Measurements from ENCODE around the gene NRG3.

The NRG3 gene

DNA sequence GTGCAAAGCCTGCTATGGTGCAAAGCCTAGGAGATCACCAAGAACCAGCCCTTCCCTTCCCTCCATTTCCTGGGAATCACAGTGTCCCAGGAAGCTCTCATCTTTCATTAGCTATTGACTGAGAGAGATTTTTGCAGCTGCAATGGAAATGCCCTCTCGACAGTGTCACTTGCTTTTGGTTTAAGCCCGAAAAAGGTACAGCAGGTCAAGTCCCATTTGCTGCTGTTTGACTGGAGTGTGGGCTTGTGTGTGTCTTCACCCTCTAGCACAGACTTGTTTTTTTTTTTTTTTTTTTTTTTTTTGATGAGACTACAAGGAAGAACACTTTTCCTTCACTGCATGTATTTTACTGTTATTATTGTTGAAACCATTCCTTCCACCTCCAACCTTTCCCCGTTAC is 36.3 kb downstream of the NRG3 start:
- Histone ChIP-seq H3K9me3 (ENCODE audit: control insufficient read depth, low read length) (no peaks in the 10 kb centered on the region), H3K27ac (ENCODE audit: low read depth, low read length, severe bottlenecking) (no peak overlapping the region), H3K36me3 (ENCODE audit: control insufficient read depth, insufficient read depth, low read length) (no peaks in the 10 kb centered on the region), H3K4me3 (ENCODE audit: extremely low read depth, insufficient read depth, low read length, poor library complexity, severe bottlenecking) (no peak overlapping the region), H3K4me1 (ENCODE audit: control insufficient read depth, insufficient read depth, low read length, poor library complexity, severe bottlenecking) (no peaks in the 10 kb centered on the region)
- WGBS, 2 experiments (ENCODE audit: insufficient coverage in 2 of 2): 100% methylated on average over 1 to 2 of the region's 3 CpGs

DNA sequence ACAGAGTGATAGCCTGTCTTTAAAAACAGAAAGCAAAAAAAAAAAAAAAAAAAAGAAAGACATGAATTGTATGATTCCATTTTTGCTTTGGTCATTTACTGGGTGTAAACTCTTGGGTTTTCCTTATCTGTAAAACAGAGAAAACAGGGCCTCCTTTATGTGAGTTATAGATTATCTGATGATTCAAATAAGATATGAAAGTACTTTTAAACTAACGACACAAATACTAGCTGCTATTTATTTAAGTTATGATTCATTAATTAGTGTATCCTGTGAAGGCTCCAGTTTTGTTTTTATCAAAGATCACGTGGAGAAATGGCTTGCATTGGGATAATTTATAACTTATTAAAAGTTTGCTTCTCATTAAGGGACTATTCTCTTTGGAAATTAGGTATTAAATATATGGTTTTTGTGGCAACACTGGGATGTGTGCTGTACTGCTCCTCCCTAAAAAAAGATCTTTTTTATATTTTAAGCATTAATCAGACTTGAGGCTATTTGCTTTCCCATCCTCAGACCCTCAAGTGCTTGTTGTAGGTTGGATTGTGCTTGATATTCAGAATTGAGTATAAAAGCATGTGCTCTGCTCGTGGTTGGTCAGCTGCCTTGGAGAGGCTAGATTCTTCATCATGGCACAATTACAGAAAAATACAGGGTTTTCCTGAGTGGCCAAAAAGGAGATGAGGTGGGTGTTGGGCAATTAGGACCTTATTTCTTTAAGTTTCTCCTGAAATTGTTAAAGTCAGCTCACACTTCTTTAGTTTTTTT is 39.9 kb downstream of the NRG3 start:
- Histone ChIP-seq H3K36me3 (ENCODE audit: control insufficient read depth, insufficient read depth, low read length) (no peaks in the 10 kb centered on the region), H3K27ac (ENCODE audit: low read depth, low read length, severe bottlenecking) (no peak overlapping the region), H3K4me1 (ENCODE audit: control insufficient read depth, insufficient read depth, low read length, poor library complexity, severe bottlenecking) (no peaks in the 10 kb centered on the region), H3K4me3 (ENCODE audit: extremely low read depth, insufficient read depth, low read length, poor library complexity, severe bottlenecking) (no peak overlapping the region), H3K9me3 (ENCODE audit: control insufficient read depth, low read length) (no peaks in the 10 kb centered on the region)
- no CpG with 5 or more reads among the region's 3 CpGs for WGBS, 2 experiments (ENCODE audit: insufficient coverage in 2 of 2)

DNA sequence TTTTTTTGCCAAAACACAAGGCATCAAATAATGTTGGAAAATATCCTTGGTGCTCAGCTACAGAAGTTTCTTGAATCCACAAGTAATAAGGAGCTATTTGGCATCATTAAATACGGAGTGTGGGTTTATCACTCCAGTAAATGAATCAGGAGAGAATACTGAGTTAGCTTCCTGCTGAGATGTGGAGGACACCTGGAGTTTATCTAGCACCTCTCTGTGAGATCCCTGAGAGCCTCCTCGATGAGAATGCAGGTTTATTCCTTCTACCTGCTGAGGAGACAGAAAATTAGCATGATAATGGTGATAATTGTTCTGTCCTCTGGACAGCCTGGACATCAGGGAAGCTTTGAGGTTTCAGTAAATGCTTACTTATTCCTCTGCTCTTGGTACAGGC is 40.5 kb downstream of the NRG3 start:
- H3K27ac ChIP-seq (ENCODE audit: low read depth, low read length, severe bottlenecking): no peak overlapping the region
- H3K4me3 ChIP-seq (ENCODE audit: extremely low read depth, insufficient read depth, low read length, poor library complexity, severe bottlenecking): no peak overlapping the region
- no peaks in the 10 kb centered on the region for H3K36me3 ChIP-seq (ENCODE audit: control insufficient read depth, insufficient read depth, low read length)
- no peaks in the 10 kb centered on the region for H3K9me3 ChIP-seq (ENCODE audit: control insufficient read depth, low read length)
- 31 to 46% methylated on average over 1 to 2 of the region's 2 CpGs for WGBS, 2 experiments (ENCODE audit: insufficient coverage in 2 of 2)
- H3K4me1 ChIP-seq (ENCODE audit: control insufficient read depth, insufficient read depth, low read length, poor library complexity, severe bottlenecking): no peaks in the 10 kb centered on the region

DNA sequence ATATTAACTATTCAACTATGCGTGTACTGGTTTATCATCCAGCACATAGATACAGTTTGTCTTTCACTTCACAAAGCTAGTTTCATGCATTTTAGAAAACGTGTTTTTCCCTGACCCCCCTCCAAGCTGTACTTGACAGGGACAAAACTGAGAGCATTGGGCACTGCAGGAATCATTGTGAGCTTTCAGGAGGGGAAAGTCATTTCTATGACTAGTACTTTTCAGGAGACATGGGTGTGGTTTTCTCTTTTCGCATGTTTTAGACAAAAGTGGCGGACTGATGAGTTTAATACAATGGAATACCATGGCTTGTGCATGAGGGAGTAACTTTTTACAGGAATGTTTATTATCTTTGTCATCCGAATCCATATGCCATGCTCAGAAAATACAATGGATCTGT is 42.7 kb downstream of the NRG3 start:
- no peaks in the 10 kb centered on the region for H3K4me1 ChIP-seq (ENCODE audit: control insufficient read depth, insufficient read depth, low read length, poor library complexity, severe bottlenecking)
- no peaks in the 10 kb centered on the region for H3K36me3 ChIP-seq (ENCODE audit: control insufficient read depth, insufficient read depth, low read length)
- H3K9me3 ChIP-seq (ENCODE audit: control insufficient read depth, low read length): no peaks in the 10 kb centered on the region
- H3K4me3 ChIP-seq (ENCODE audit: extremely low read depth, insufficient read depth, low read length, poor library complexity, severe bottlenecking): no peak overlapping the region
- H3K27ac ChIP-seq (ENCODE audit: low read depth, low read length, severe bottlenecking): no peak overlapping the region
- WGBS, 2 experiments (ENCODE audit: insufficient coverage in 2 of 2): 65 to 77% methylated on average over 3 to 5 of the region's 5 CpGs

DNA sequence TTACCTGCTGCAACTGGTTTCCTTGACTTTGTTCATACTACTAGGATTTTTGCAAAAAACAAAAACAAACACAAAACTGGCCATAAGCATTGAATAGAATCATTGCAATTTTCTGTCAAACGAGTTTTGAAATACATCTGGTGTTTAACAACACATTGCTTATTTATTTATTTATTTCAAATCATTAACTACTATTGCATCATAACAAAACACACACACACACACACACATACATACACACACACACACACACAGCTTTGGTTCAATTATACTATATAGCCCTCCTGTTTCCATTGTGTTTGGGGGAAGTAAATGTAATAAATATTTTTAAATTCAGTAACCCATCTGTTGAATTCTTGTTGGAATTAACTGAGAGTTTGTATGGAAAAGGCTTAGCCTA is 43.8 kb downstream of the NRG3 start:
- no peaks in the 10 kb centered on the region for H3K36me3 ChIP-seq (ENCODE audit: control insufficient read depth, insufficient read depth, low read length)

DNA sequence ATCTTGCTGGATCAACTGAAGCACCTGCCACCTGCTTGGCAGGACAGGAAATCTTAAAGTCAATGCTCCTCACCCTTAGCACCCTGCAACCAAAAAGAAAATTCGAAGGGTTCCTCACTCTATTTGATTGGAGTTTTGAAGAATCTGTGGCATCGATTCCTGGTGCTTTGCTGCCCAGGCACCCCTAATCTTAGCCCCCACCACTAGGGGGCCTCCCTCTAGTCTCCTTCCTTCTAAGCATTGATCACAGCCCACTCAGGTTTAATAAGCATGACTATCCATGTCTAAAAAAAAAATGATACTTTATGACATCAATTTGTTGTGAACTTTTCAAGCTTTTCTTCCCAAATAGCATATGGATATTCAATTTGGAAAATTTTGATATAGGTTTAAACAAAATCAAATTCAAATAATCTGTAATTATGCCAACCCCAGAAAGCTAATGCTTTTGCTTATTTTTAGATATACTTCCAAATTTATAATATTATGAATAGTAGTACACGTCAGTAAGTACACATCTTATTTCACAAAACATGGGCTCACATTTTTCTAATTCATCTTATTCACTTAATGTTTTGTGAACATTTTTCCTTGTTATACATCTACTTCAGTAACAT is 45.3 kb downstream of the NRG3 start:
- Histone ChIP-seq H3K27ac (ENCODE audit: low read depth, low read length, severe bottlenecking) (no peak overlapping the region), H3K4me1 (ENCODE audit: control insufficient read depth, insufficient read depth, low read length, poor library complexity, severe bottlenecking) (no peaks in the 10 kb centered on the region), H3K36me3 (ENCODE audit: control insufficient read depth, insufficient read depth, low read length) (no peaks in the 10 kb centered on the region), H3K9me3 (ENCODE audit: control insufficient read depth, low read length) (no peaks in the 10 kb centered on the region), H3K4me3 (ENCODE audit: extremely low read depth, insufficient read depth, low read length, poor library complexity, severe bottlenecking) (no peak overlapping the region)
- whole genome bisulfite sequencing, 2 experiments (ENCODE audit: insufficient coverage in 2 of 2): no CpG with 5 or more reads among the region's 3 CpGs

More for the DNA sequence above, 43.8 kb downstream of the NRG3 start:
- 71% methylated on average over 1 of the region's 1 CpG; no CpG with 5 or more reads in 1 of the 2 experiments for WGBS, 2 experiments (ENCODE audit: insufficient coverage in 2 of 2)
- Histone ChIP-seq H3K4me1 (ENCODE audit: control insufficient read depth, insufficient read depth, low read length, poor library complexity, severe bottlenecking) (no peaks in the 10 kb centered on the region), H3K9me3 (ENCODE audit: control insufficient read depth, low read length) (no peaks in the 10 kb centered on the region), H3K27ac (ENCODE audit: low read depth, low read length, severe bottlenecking) (no peak overlapping the region), H3K4me3 (ENCODE audit: extremely low read depth, insufficient read depth, low read length, poor library complexity, severe bottlenecking) (no peak overlapping the region)

DNA sequence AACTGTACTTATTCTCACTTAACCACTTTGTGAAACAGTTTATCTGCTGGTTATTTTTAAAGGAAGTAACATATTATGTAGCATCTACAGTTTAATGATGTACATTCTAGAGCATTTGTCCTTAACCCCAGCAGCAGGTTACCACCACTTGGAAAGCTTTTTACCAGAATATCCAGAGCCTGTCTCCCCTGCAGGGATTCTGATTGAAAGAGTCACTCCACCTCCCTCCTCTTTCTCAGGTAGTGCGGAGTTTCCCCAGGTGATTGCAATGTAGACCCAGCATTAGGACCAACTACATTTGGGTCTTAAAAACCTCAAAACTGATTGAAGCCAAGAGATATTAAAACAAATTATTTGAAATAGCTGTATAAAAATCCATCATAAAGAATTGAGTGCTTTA is 53.1 kb downstream of the NRG3 start:
- WGBS, 2 experiments (ENCODE audit: insufficient coverage in 2 of 2): 83% methylated on average over 1 of the region's 1 CpG; no CpG with 5 or more reads in 1 of the 2 experiments
- no peaks in the 10 kb centered on the region for H3K36me3 ChIP-seq (ENCODE audit: control insufficient read depth, insufficient read depth, low read length)
- no peak overlapping the region for H3K27ac ChIP-seq (ENCODE audit: low read depth, low read length, severe bottlenecking)
- no peak overlapping the region for H3K4me3 ChIP-seq (ENCODE audit: extremely low read depth, insufficient read depth, low read length, poor library complexity, severe bottlenecking)
- H3K4me1 ChIP-seq (ENCODE audit: control insufficient read depth, insufficient read depth, low read length, poor library complexity, severe bottlenecking): no peaks in the 10 kb centered on the region
- H3K9me3 ChIP-seq (ENCODE audit: control insufficient read depth, low read length): no peaks in the 10 kb centered on the region

DNA sequence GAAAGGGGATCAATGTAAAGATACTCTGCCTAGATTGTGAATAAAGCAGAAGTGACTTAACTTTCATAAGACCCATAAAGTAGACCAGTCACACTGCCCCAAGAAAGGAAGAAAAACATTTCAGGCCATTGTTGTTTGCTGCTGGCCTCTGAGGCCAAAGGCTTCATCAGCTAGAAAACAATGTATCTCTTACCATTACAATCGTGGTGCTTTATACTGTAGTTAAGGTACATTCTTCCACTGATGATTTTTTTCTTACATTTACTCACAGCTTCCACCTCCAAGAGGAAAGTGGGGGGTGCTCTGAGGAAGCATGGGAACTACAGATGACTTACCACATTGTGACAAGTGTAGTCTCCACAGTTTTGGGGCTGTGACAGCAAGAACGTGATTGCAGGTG is 68.6 kb downstream of the NRG3 start:
- H3K9me3 ChIP-seq (ENCODE audit: control insufficient read depth, low read length): no peaks in the 10 kb centered on the region
- no peaks in the 10 kb centered on the region for H3K4me1 ChIP-seq (ENCODE audit: control insufficient read depth, insufficient read depth, low read length, poor library complexity, severe bottlenecking)
- WGBS, 2 experiments (ENCODE audit: insufficient coverage in 2 of 2): 86% methylated on average over 1 of the region's 2 CpGs; no CpG with 5 or more reads in 1 of the 2 experiments

DNA sequence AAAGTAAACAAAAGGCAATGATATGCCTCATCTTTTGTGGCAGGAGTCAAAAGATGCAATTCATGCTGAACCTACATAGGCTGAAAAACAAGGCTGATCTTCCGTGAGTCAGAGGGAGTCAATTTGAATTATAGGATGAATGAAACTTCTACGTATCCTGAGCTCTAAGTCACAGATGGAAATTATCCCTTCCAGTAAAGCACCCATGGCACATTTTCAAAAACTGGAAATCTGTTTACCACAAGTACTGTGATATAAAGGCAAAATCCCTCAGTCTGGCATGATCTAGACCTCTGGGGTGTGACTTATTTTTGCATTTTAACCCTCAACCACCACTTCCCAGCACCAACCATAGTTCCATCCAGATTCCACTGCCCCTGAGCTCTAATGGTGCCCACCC is 69.6 kb downstream of the NRG3 start:
- no peaks in the 10 kb centered on the region for H3K4me1 ChIP-seq (ENCODE audit: control insufficient read depth, insufficient read depth, low read length, poor library complexity, severe bottlenecking)
- H3K9me3 ChIP-seq (ENCODE audit: control insufficient read depth, low read length): no peaks in the 10 kb centered on the region
- no peaks in the 10 kb centered on the region for H3K36me3 ChIP-seq (ENCODE audit: control insufficient read depth, insufficient read depth, low read length)
- H3K27ac ChIP-seq (ENCODE audit: low read depth, low read length, severe bottlenecking): no peak overlapping the region
- H3K4me3 ChIP-seq (ENCODE audit: extremely low read depth, insufficient read depth, low read length, poor library complexity, severe bottlenecking): no peak overlapping the region
- no CpG with 5 or more reads among the region's 2 CpGs for WGBS, 2 experiments (ENCODE audit: insufficient coverage in 2 of 2)

More for the DNA sequence above, 68.6 kb downstream of the NRG3 start:
- H3K27ac ChIP-seq (ENCODE audit: low read depth, low read length, severe bottlenecking): no peak overlapping the region
- H3K4me3 ChIP-seq (ENCODE audit: extremely low read depth, insufficient read depth, low read length, poor library complexity, severe bottlenecking): no peak overlapping the region
- no peaks in the 10 kb centered on the region for H3K36me3 ChIP-seq (ENCODE audit: control insufficient read depth, insufficient read depth, low read length)

DNA sequence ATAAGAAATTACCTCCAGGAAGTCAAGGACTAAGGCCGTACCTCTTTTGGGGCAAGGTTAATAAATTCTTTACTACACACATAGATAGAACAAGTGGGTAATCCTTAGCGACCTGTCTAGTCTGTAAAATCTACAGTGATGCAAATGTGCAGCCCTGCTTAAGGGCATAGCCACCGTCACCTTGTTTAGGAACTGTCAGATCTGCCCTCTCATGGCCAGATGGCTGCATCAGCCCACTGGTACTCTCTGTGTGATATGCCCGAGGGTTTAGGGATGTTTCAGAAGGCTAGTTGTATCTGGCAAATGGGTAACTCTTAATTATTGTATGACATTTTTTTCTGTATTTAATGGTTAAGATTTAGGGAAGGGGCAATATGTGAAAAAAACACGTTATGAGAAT is 74.3 kb downstream of the NRG3 start:
- no peaks in the 10 kb centered on the region for H3K36me3 ChIP-seq (ENCODE audit: control insufficient read depth, insufficient read depth, low read length)
- H3K4me1 ChIP-seq (ENCODE audit: control insufficient read depth, insufficient read depth, low read length, poor library complexity, severe bottlenecking): no peaks in the 10 kb centered on the region
- 78 to 88% methylated on average over 3 to 4 of the region's 5 CpGs for WGBS, 2 experiments (ENCODE audit: insufficient coverage in 2 of 2)
- no peak overlapping the region for H3K4me3 ChIP-seq (ENCODE audit: extremely low read depth, insufficient read depth, low read length, poor library complexity, severe bottlenecking)
- H3K27ac ChIP-seq (ENCODE audit: low read depth, low read length, severe bottlenecking): no peak overlapping the region
- no peaks in the 10 kb centered on the region for H3K9me3 ChIP-seq (ENCODE audit: control insufficient read depth, low read length)

DNA sequence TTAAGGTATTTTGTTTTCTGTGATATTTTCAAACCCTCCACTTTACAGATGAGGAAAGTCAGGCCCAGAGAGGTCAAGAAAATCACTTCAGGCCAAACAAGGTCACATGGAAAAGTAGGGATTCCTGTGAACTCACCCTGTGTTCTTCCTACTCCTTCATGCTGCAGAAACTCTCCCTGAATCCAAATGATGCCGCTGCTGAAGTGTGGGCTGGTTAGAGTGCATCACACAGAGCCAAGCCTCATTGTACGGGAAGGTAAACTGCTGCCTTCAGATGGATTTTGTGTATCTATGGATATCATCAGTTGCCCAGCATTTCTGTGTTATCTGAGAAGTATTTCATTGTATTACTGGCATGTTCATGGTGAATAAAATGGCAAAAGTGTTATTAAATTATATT is 75.4 kb downstream of the NRG3 start:
- no peaks in the 10 kb centered on the region for H3K9me3 ChIP-seq (ENCODE audit: control insufficient read depth, low read length)
- no peaks in the 10 kb centered on the region for H3K4me1 ChIP-seq (ENCODE audit: control insufficient read depth, insufficient read depth, low read length, poor library complexity, severe bottlenecking)
- H3K36me3 ChIP-seq (ENCODE audit: control insufficient read depth, insufficient read depth, low read length): no peaks in the 10 kb centered on the region
- H3K27ac ChIP-seq (ENCODE audit: low read depth, low read length, severe bottlenecking): no peak overlapping the region
- H3K4me3 ChIP-seq (ENCODE audit: extremely low read depth, insufficient read depth, low read length, poor library complexity, severe bottlenecking): no peak overlapping the region
- WGBS, 2 experiments (ENCODE audit: insufficient coverage in 2 of 2): 85 to 100% methylated on average over 1 to 2 of the region's 2 CpGs
